HepG2 (cell line): ENCODE data around the gene MPIG6B. TPM values are rescaled to one million over a fixed set of nuclear protein-coding genes. Genes with fewer than 3 reads are reported as not detected.
A peak's percentile ranks its signal among the peaks of the same experiment; 100 is the strongest.

Experiments used
- ATF3 ChIP-seq: sonication (generic); formaldehyde crosslinking; IDR thresholded peaks from 2 replicates; pipeline ENCODE4 v1.4.0; 2020; ENCODE audit warnings: missing genetic modification reagents
- BCL6 ChIP-seq: IDR thresholded peaks from 2 replicates; pipeline ENCODE4 v1.6.1; 2016; ENCODE audit warnings: missing genetic modification reagents, missing compliant biosample characterization
- CCDC6 ChIP-seq: sonication (generic); formaldehyde crosslinking; IDR thresholded peaks from 2 replicates; pipeline ENCODE4 v1.8.1; 2022; ENCODE audit warnings: mild to moderate bottlenecking, missing genetic modification reagents, moderate library complexity
- CREB1 ChIP-seq, 2 experiments: fragments of 450-650 bp in 1 of 2; IDR thresholded peaks; 2 replicates each; pipeline ENCODE4 v1.6.1; 2016 to 2017; ENCODE audit warnings: control low read depth in 1 of 2, mild to moderate bottlenecking in 1 of 2, missing compliant biosample characterization in 1 of 2, missing genetic modification characterization in 1 of 2
- HNRNPK ChIP-seq: fragments of 200-400 bp; formaldehyde crosslinking; IDR thresholded peaks from 2 replicates; pipeline ENCODE4 v1.6.1; 2018; ENCODE audit warnings: low read length, low read depth, moderate library complexity, mild to moderate bottlenecking; ENCODE audit not compliant: poor library complexity, severe bottlenecking
- MAZ ChIP-seq, 2 experiments: sonication (generic) in 1 of 2; formaldehyde crosslinking in 1 of 2; IDR thresholded peaks; 2 replicates each; pipeline versions ENCODE4 v1.5.0 to v1.6.1; 2012 to 2020; ENCODE audit warnings: low read depth in 2 of 2, mild to moderate bottlenecking in 2 of 2, borderline replicate concordance in 1 of 2, improper control_type of control experiment in 1 of 2, low read length in 1 of 2, missing genetic modification reagents in 1 of 2, moderate library complexity in 1 of 2
- NFYB ChIP-seq: sonication (generic); formaldehyde crosslinking; IDR thresholded peaks from 2 replicates; pipeline ENCODE4 v1.4.0; 2020; ENCODE audit warnings: missing genetic modification reagents
- NR2F6 ChIP-seq, 2 experiments: IDR thresholded peaks; 2 replicates each; pipeline ENCODE4 v1.6.1; 2016; ENCODE audit warnings: antibody characterized with exemption in 1 of 2, mild to moderate bottlenecking in 1 of 2
- POLR2G ChIP-seq: fragments of 200-400 bp; formaldehyde crosslinking; IDR thresholded peaks from 2 replicates; pipeline ENCODE4 v1.6.1; 2018; ENCODE audit warnings: mild to moderate bottlenecking, low read depth, low read length, moderate library complexity
- RERE ChIP-seq: IDR thresholded peaks from 2 replicates; pipeline ENCODE4 v1.6.1; 2016; ENCODE audit warnings: low read depth, missing genetic modification reagents, missing compliant biosample characterization
- SMARCE1 ChIP-seq: fragments of 450-650 bp; IDR thresholded peaks from 2 replicates; pipeline ENCODE4 v1.6.1; 2017; ENCODE audit warnings: borderline replicate concordance
- ZFP36L1 ChIP-seq: sonication (generic); formaldehyde crosslinking; IDR thresholded peaks from 2 replicates; pipeline ENCODE4 v1.8.0; 2022; ENCODE audit warnings: mild to moderate bottlenecking, missing genetic modification reagents, moderate library complexity
- ZNF121 ChIP-seq: sonication (generic); formaldehyde crosslinking; IDR thresholded peaks from 2 replicates; pipeline ENCODE4 v1.5.0; 2020; ENCODE audit warnings: mild to moderate bottlenecking, missing genetic modification reagents
- ZNF205 ChIP-seq: IDR thresholded peaks from 2 replicates; pipeline ENCODE4 v1.6.1; 2018; ENCODE audit warnings: missing biosample characterization, missing genetic modification reagents
- ZNF616 ChIP-seq: sonication (generic); formaldehyde crosslinking; IDR thresholded peaks from 2 replicates; pipeline ENCODE4 v1.5.0; 2020; ENCODE audit warnings: low read depth, mild to moderate bottlenecking, missing genetic modification reagents
- ZNF644 ChIP-seq: IDR thresholded peaks from 2 replicates; pipeline ENCODE4 v1.6.1; 2016; ENCODE audit warnings: low read depth
- ZNF687 ChIP-seq: sonication (generic); formaldehyde crosslinking; IDR thresholded peaks from 2 replicates; pipeline ENCODE4 v1.5.1; 2020; ENCODE audit warnings: mild to moderate bottlenecking, missing genetic modification reagents, moderate library complexity
- polyA plus RNA-seq, 8 experiments: library from polyadenylated mRNA; depleted of rRNA in 3 of 8; stranded (reverse) in 7 of 8; unstranded in 1 of 8; fragments of >200 nt; fragmentation: Illumina TruSeq in 4 of 8; extraction: Trizol in 4 of 8; gene quantifications; 2 replicates each; pipeline versions ENCODE4 v1.2.1 to v1.2.3, GENCODE V29; 2011 to 2016; ENCODE audit warnings: low read depth in 4 of 8, missing spikeins in 1 of 8, mixed read lengths in 1 of 8; ENCODE audit not compliant: insufficient read depth in 1 of 8
- total RNA-seq, 5 experiments: library from RNA; depleted of rRNA; stranded (reverse); fragments of >200 nt; fragmentation: Illumina TruSeq; extraction: Trizol; gene quantifications; 2 replicates each; pipeline ENCODE4 v1.2.3, GENCODE V29; 2016; ENCODE audit warnings: low read depth in 1 of 5

MPIG6B gene
- total and polyA plus RNA-seq, 2 of the 13 experiments (the other 11 are each of a cell fraction or from before 2014, with no cell fraction given): not detected

GRCh38 chr6:31737315-31737990, 14.3 kb downstream of the MPIG6B start (continued):
- TF ChIP-seq RERE (CRISPR knock-in tag) (peak; percentile 77), ATF3 (CRISPR knock-in tag) (no peak; the same call in 1 of the 2 replicates), POLR2G (peak; percentile 72), MAZ (IDR thresholded peaks at IDR 0.05; ENCODE audit: borderline replicate concordance, low read depth, low read length) (peak; percentile 70), MAZ (CRISPR knock-in tag; IDR thresholded peaks at IDR 0.05; ENCODE audit: low read depth) (no peak), CREB1 (IDR thresholded peaks at IDR 0.05) (no peak), CREB1 (CRISPR knock-in tag; IDR thresholded peaks at IDR 0.05) (peak; percentile 66), ZNF205 (CRISPR knock-in tag) (no peak; the same call in 1 of the 2 replicates), NFYB (CRISPR knock-in tag) (0 out of 2 replicates have a peak, but pooled peaks have one; percentile 7), ZNF616 (CRISPR knock-in tag) (no peak), ZNF687 (CRISPR knock-in tag) (no peak), ZNF121 (CRISPR knock-in tag) (peak; percentile 67), HNRNPK (peak; percentile 91), ZNF644 (CRISPR knock-in tag) (0 out of 2 replicates have a peak, but pooled peaks have one; percentile 46), BCL6 (CRISPR knock-in tag) (peak; percentile 88), NR2F6 (IDR thresholded peaks at IDR 0.05) (peak; percentile 79), NR2F6 (CRISPR knock-in tag; IDR thresholded peaks at IDR 0.05) (peak; percentile 87), SMARCE1 (no peak), ZFP36L1 (CRISPR knock-in tag) (no peak), CCDC6 (0 out of 2 replicates have a peak, but pooled peaks have one; percentile 21)
